PC-3 (cell line): ENCODE measurements around the gene LBHD2.

Experiments
- CTCF ChIP-seq: fragments of 300-600 bp; sonication (generic); conservative IDR thresholded peaks from 2 replicates; pipeline ENCODE4 v1.5.1; 2017; ENCODE audit warnings: antibody characterized with exemption, low read depth, mild to moderate bottlenecking, low read length
- EZH2 ChIP-seq: fragments of 300-600 bp; sonication (generic); IDR thresholded peaks from one replicate; pipeline ENCODE4 v1.6.1; 2017; ENCODE audit warnings: antibody characterized with exemption, mild to moderate bottlenecking, low read length; ENCODE audit not compliant: unreplicated experiment

- no peak for TF ChIP-seq CTCF
- TF ChIP-seq EZH2, result no peak
These were observed 20.3 kb downstream of the LBHD2 start for GRCh38 chr14:103104389-103104653.
